IMR-90 (cell line): ENCODE data around the gene TNRC18. TPM values are rescaled to one million over a fixed set of nuclear protein-coding genes. Genes with fewer than 3 reads are reported as not detected.

Experiments used
- ATAC-seq: fragments of 200-7000 bp; cut with Tn5 transposase; 2 replicates; pipeline ENCODE4 v1.9.1; 2020; ENCODE audit warnings: low read depth, mild to moderate bottlenecking, moderate library complexity
- BruUV-seq: library from RNA; stranded (reverse); fragments of 400-500 nt; replicated peaks from 2 replicates; lab custom pipeline; 2021; lab: Mats Ljungman, UMichigan
- CTCF ChIA-PET: fragments of 300-600 bp; formaldehyde crosslinking; extraction: SDS; loops from one replicate; lab custom pipeline; 2021; ENCODE audit warnings: antibody characterized with exemption; lab: Yijun Ruan, JAX
- POLR2A ChIA-PET: fragments of 300-600 bp; sonication (Branson Sonifier 250); formaldehyde crosslinking; loops from one replicate; lab custom pipeline; 2022; ENCODE audit warnings: antibody characterized with exemption; ENCODE audit not compliant: unreplicated experiment; lab: Charles Lee
- DNase-seq: peaks from one replicate; pipeline ENCODE4 v3.0.0; 2013
- H2AFZ ChIP-seq: replicated peaks from 2 replicates; pipeline ENCODE3; 2013; ENCODE audit warnings: low read length, mild to moderate bottlenecking; ENCODE audit not compliant: poor library complexity
- H2AK5ac ChIP-seq: 2 replicates; pipeline ENCODE4 v1.6.1; 2013; ENCODE audit warnings: low read depth, low read length, inconsistent platforms
- H2AK9ac ChIP-seq: replicated peaks from 2 replicates; pipeline ENCODE3; 2013; ENCODE audit warnings: mild to moderate bottlenecking, low read depth, low read length, moderate library complexity; ENCODE audit not compliant: poor library complexity
- H2BK120ac ChIP-seq: 2 replicates; pipeline ENCODE4 v1.6.1; 2013; ENCODE audit warnings: low read depth, low read length, inconsistent platforms
- H2BK15ac ChIP-seq: 3 replicates; pipeline ENCODE4 v1.6.1; 2013; ENCODE audit warnings: low read depth, low read length, inconsistent platforms
- H2BK20ac ChIP-seq: 2 replicates; pipeline ENCODE4 v1.6.1; 2013; ENCODE audit warnings: low read depth, mild to moderate bottlenecking, inconsistent platforms, low read length, moderate library complexity
- H2BK5ac ChIP-seq: 2 replicates; pipeline ENCODE4 v1.6.1; 2013; ENCODE audit warnings: mild to moderate bottlenecking, low read depth, low read length, inconsistent platforms; ENCODE audit not compliant: poor library complexity, severe bottlenecking
- H3K14ac ChIP-seq: replicated peaks from 2 replicates; pipeline ENCODE4 v1.6.1; 2013; ENCODE audit warnings: low read depth, low read length, inconsistent platforms
- H3K18ac ChIP-seq: 2 replicates; pipeline ENCODE4 v1.6.1; 2013; ENCODE audit warnings: low read depth, low read length, control low read depth
- H3K23ac ChIP-seq: 2 replicates; pipeline ENCODE4 v1.6.1; 2013; ENCODE audit warnings: low read depth, low read length, inconsistent platforms
- H3K27ac ChIP-seq: 2 replicates; pipeline ENCODE4 v1.5.1; 2013; ENCODE audit warnings: mild to moderate bottlenecking, control low read depth, low read length; ENCODE audit not compliant: insufficient read depth
- H3K27me3 ChIP-seq: 2 replicates; pipeline ENCODE4 v1.6.1; 2013; ENCODE audit warnings: low read length; ENCODE audit not compliant: control insufficient read depth, insufficient read depth
- H3K36me3 ChIP-seq: 2 replicates; pipeline ENCODE4 v1.6.1; 2013; ENCODE audit warnings: low read length, mixed read lengths; ENCODE audit not compliant: control insufficient read depth, insufficient read depth
- H3K4ac ChIP-seq: 2 replicates; pipeline ENCODE4 v1.6.1; 2013; ENCODE audit warnings: low read depth, low read length, inconsistent platforms
- H3K4me1 ChIP-seq: 2 replicates; pipeline ENCODE4 v1.6.1; 2013; ENCODE audit warnings: low read length, mixed read lengths; ENCODE audit not compliant: control insufficient read depth, insufficient read depth
- H3K4me2 ChIP-seq: 2 replicates; pipeline ENCODE4 v1.6.1; 2013; ENCODE audit warnings: low read depth, mild to moderate bottlenecking, control low read depth, low read length, moderate library complexity
- H3K4me3 ChIP-seq: 2 replicates; pipeline ENCODE4 v1.5.1; 2013; ENCODE audit warnings: low read depth, mild to moderate bottlenecking, control low read depth, low read length, moderate library complexity; ENCODE audit not compliant: insufficient read depth
- H3K56ac ChIP-seq: 2 replicates; pipeline ENCODE4 v1.6.1; 2013; ENCODE audit warnings: low read length, inconsistent platforms; ENCODE audit not compliant: insufficient read depth; ENCODE audit errors: extremely low read depth
- H3K79me1 ChIP-seq, 2 experiments: 2 replicates each; pipeline ENCODE4 v1.6.1; 2013; ENCODE audit warnings: low read length in 2 of 2, inconsistent platforms in 1 of 2, low read depth in 1 of 2
- H3K9ac ChIP-seq: 2 replicates; pipeline ENCODE4 v1.6.1; 2013; ENCODE audit warnings: low read depth, low read length, control low read depth
- H3K9me1 ChIP-seq: 2 replicates; pipeline ENCODE4 v1.6.1; 2013; ENCODE audit warnings: low read length, inconsistent platforms; ENCODE audit not compliant: insufficient read depth
- H3K9me3 ChIP-seq: 2 replicates; pipeline ENCODE4 v1.6.1; 2013; ENCODE audit warnings: low read length; ENCODE audit not compliant: control insufficient read depth, insufficient read depth
- H4K20me1 ChIP-seq: 2 replicates; pipeline ENCODE4 v1.6.1; 2013; ENCODE audit warnings: low read length, inconsistent platforms; ENCODE audit not compliant: insufficient read depth
- H4K5ac ChIP-seq: 2 replicates; pipeline ENCODE4 v1.6.1; 2013; ENCODE audit warnings: mild to moderate bottlenecking, low read depth, low read length, control low read depth
- H4K8ac ChIP-seq, 2 experiments: 2 replicates each; pipeline ENCODE4 v1.6.1; 2013; ENCODE audit warnings: low read depth in 2 of 2, low read length in 2 of 2, control low read depth in 1 of 2, inconsistent platforms in 1 of 2
- H4K91ac ChIP-seq: 2 replicates; pipeline ENCODE4 v1.6.1; 2013; ENCODE audit warnings: low read depth, low read length, inconsistent platforms; ENCODE audit not compliant: insufficient read depth
- BHLHE40 ChIP-seq: fragments of 150-350 bp; IDR thresholded peaks from 2 replicates; pipeline ENCODE4 v1.6.1; 2016; ENCODE audit warnings: mild to moderate bottlenecking, low read depth, low read length
- CEBPB ChIP-seq: IDR thresholded peaks from 2 replicates; pipeline ENCODE4 v1.6.1; 2012; ENCODE audit warnings: low read depth, low read length, improper control_type of control experiment
- CHD1 ChIP-seq: IDR thresholded peaks from 2 replicates; pipeline ENCODE4 v1.6.1; 2012; ENCODE audit warnings: low read depth, low read length, improper control_type of control experiment
- MAZ ChIP-seq: IDR thresholded peaks from 2 replicates; pipeline ENCODE4 v1.6.1; 2012; ENCODE audit warnings: low read depth, mild to moderate bottlenecking, low read length, improper control_type of control experiment, moderate library complexity, borderline replicate concordance
- MXI1 ChIP-seq: IDR thresholded peaks from 2 replicates; pipeline ENCODE4 v1.6.1; 2012; ENCODE audit warnings: low read depth, mild to moderate bottlenecking, low read length, moderate library complexity, borderline replicate concordance
- POLR2A ChIP-seq: IDR thresholded peaks from 2 replicates; pipeline ENCODE4 v1.6.1; 2012; ENCODE audit warnings: mild to moderate bottlenecking, low read depth, low read length
- RCOR1 ChIP-seq: IDR thresholded peaks from 2 replicates; pipeline ENCODE4 v1.6.1; 2012; ENCODE audit warnings: mild to moderate bottlenecking, low read length, improper control_type of control experiment; ENCODE audit not compliant: insufficient replicate concordance
- RFX5 ChIP-seq: IDR thresholded peaks from 2 replicates; pipeline ENCODE4 v1.8.0; 2012; ENCODE audit warnings: low read depth, mild to moderate bottlenecking, low read length, moderate library complexity
- WGBS, 2 experiments: methylation state at CpG; one replicate each; pipeline versions ENCODE4 v1.1.5 to v1.1.7; 2013; ENCODE audit warnings: missing lambda C conversion rate in 2 of 2; ENCODE audit not compliant: insufficient read length in 1 of 2; ENCODE audit errors: extremely low coverage in 2 of 2; 5-methylcytosine and 5-hydroxymethylcytosine counted together
- dilution Hi-C: fragments of 300-500 bp; cut with HindIII; formaldehyde crosslinking; loops from one replicate; pipeline ENCODE4 v1.14.3; 2018; ENCODE audit warnings: low sequenced_read_pairs; ENCODE audit not compliant: unreplicated experiment
- in situ Hi-C: fragments of 300-500 bp; cut with MboI; formaldehyde crosslinking; loops from 3 replicates; pipeline ENCODE4 v1.14.3; 2019; ENCODE audit warnings: low sequenced_read_pairs, inconsistent platforms, mixed read lengths
- intact Hi-C: fragments of 100-400 bp; cut with micrococcal nuclease; formaldehyde crosslinking; loops from 2 replicates; pipeline ENCODE4 v1.10.0; 2022
- polyA plus RNA-seq, 3 experiments: library from polyadenylated mRNA; depleted of rRNA; stranded (reverse); fragments of >200 nt; gene quantifications; 2 replicates each; pipeline ENCODE4 v1.2.3, GENCODE V29; 2012; ENCODE audit warnings: low replicate concordance in 1 of 3
- total RNA-seq: library from RNA; depleted of rRNA; stranded (reverse); fragments of >200 nt; gene quantifications from 2 replicates; pipeline ENCODE4 v1.2.3, GENCODE V29; 2012
- TF ChIP-seq, protein P1 (sequence below): fragments of 150-350 bp; IDR thresholded peaks from 2 replicates; pipeline ENCODE4 v1.6.1; 2016; ENCODE audit warnings: low read depth, mild to moderate bottlenecking, low read length, moderate library complexity, borderline replicate concordance
- TF ChIP-seq, protein P2 (sequence below): conservative IDR thresholded peaks from 2 replicates; pipeline ENCODE4 v1.5.1; 2012; ENCODE audit warnings: mild to moderate bottlenecking, low read depth, low read length, improper control_type of control experiment
- TF ChIP-seq, protein P3 (sequence below): fragments of 150-350 bp; IDR thresholded peaks from 2 replicates; pipeline ENCODE4 v1.6.1; 2017; ENCODE audit warnings: mild to moderate bottlenecking, antibody characterized with exemption, low read length, low read depth

Gene TNRC18
- total and polyA plus RNA-seq, 2 of the 4 experiments (the other 2 are of a cell fraction): 4.7 to 29.6 TPM

DNA sequence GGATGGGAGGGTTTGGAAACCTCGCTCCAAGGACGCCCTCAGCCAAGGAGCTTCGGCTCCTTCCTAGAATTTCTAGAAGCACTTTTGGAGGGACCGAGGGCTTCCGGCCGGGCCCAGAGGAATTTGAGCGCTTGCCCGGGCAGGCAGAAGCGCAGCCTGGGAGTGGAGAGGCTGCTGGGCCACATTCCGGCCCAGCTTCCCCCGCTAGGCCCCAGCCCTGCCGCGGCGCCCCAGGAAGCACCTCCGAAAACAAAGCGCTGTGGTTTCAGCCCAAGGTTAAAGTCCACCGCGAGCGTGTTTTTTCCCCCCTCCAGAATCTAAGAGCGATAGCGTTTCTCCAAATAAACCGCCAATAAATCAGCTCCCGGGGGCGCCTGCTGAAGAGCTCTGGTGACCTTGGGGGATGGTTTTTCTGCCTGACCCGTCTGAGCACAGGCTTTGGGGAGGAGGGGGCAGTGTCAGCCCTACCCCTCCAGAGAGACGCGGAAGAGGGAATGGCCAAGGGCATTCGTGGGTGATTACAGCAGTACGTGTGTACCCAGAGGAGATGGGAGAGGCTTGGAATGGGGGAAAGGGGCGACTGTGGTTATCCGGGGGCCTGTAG, 5.7 kb upstream of the TNRC18 start:
- peak overlapping the region; percentile 91 for H2AK5ac ChIP-seq
- peak overlapping the region; percentile 46; the same call in 1 of the 3 replicates for H2BK15ac ChIP-seq
- H3K9ac ChIP-seq: peak overlapping the region; percentile 90
- peak overlapping the region; percentile 96 for H4K91ac ChIP-seq
- H3K14ac ChIP-seq: peak overlapping the region; percentile 95
- H3K56ac ChIP-seq: peak overlapping the region; percentile 89
- H3K18ac ChIP-seq: peak overlapping the region; percentile 77
- peak overlapping the region; percentile 99 for H2AK9ac ChIP-seq
- H2BK20ac ChIP-seq: no peak overlapping the region
- H3K4me3 ChIP-seq: peak overlapping the region; percentile 59
- peak overlapping the region; percentile 96 for H3K4ac ChIP-seq
- peak overlapping the region; percentile 59 to 89; a peak in 3 of 4 replicates for H4K8ac ChIP-seq
- peak overlapping the region; percentile 99 for H3K27ac ChIP-seq
- intact Hi-C loops: no loop called here
- peak; percentile 2; the same call in 1 of the 2 replicates for ATAC-seq
- H3K27me3 ChIP-seq: no peaks in the 10 kb centered on the region
- no TSS peak for BruUV-seq
- peak overlapping the region; percentile 89 for H2BK5ac ChIP-seq
- peaks cover 9% of the 10 kb centered on the region; the same call in 1 of the 2 replicates for H3K36me3 ChIP-seq
- POLR2A ChIA-PET: no interaction called here
- peak overlapping the region; percentile 69 for H4K5ac ChIP-seq
- peak overlapping the region; percentile 75 for H2BK120ac ChIP-seq
- peak overlapping the region; percentile 90 for H3K4me2 ChIP-seq
- TF ChIP-seq MXI1: no peak
- TF ChIP-seq MAZ: no peak
- TF ChIP-seq, protein P1, sequence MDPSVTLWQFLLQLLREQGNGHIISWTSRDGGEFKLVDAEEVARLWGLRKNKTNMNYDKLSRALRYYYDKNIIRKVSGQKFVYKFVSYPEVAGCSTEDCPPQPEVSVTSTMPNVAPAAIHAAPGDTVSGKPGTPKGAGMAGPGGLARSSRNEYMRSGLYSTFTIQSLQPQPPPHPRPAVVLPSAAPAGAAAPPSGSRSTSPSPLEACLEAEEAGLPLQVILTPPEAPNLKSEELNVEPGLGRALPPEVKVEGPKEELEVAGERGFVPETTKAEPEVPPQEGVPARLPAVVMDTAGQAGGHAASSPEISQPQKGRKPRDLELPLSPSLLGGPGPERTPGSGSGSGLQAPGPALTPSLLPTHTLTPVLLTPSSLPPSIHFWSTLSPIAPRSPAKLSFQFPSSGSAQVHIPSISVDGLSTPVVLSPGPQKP: no peak
- TF ChIP-seq RFX5: no peak
- TF ChIP-seq, protein P2, sequence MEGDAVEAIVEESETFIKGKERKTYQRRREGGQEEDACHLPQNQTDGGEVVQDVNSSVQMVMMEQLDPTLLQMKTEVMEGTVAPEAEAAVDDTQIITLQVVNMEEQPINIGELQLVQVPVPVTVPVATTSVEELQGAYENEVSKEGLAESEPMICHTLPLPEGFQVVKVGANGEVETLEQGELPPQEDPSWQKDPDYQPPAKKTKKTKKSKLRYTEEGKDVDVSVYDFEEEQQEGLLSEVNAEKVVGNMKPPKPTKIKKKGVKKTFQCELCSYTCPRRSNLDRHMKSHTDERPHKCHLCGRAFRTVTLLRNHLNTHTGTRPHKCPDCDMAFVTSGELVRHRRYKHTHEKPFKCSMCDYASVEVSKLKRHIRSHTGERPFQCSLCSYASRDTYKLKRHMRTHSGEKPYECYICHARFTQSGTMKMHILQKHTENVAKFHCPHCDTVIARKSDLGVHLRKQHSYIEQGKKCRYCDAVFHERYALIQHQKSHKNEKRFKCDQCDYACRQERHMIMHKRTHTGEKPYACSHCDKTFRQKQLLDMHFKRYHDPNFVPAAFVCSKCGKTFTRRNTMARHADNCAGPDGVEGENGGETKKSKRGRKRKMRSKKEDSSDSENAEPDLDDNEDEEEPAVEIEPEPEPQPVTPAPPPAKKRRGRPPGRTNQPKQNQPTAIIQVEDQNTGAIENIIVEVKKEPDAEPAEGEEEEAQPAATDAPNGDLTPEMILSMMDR: no peak
- TF ChIP-seq CEBPB: no peak
- TF ChIP-seq, protein P3, sequence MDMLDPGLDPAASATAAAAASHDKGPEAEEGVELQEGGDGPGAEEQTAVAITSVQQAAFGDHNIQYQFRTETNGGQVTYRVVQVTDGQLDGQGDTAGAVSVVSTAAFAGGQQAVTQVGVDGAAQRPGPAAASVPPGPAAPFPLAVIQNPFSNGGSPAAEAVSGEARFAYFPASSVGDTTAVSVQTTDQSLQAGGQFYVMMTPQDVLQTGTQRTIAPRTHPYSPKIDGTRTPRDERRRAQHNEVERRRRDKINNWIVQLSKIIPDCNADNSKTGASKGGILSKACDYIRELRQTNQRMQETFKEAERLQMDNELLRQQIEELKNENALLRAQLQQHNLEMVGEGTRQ: no peak
- no peak for TF ChIP-seq BHLHE40
- no peak for TF ChIP-seq POLR2A
- no peak for TF ChIP-seq CHD1
- TF ChIP-seq RCOR1: no peak
- 0 out of 2 replicates have a peak, but pooled peaks cover 2% of the 10 kb centered on the region for H3K9me3 ChIP-seq
- dilution Hi-C loops: no loop called here
- peaks cover 38% of the 10 kb centered on the region; the same call in 1 of the 2 replicates for H4K20me1 ChIP-seq
- DNase-seq: peak; percentile 47
- H3K4me1 ChIP-seq: peaks cover 6% of the 10 kb centered on the region; the same call in 1 of the 2 replicates
- WGBS, 2 experiments: 1% methylated on average over 17 of the region's 31 CpGs; no CpG with 5 or more reads in 1 of the 2 experiments
- H3K9me1 ChIP-seq: peaks cover 4% of the 10 kb centered on the region
- peaks cover 7 to 38% of the 10 kb centered on the region in 2 experiments for H3K79me1 ChIP-seq
- H3K23ac ChIP-seq: peak overlapping the region; percentile 95
- peak overlapping the region; percentile 77 for H2AFZ ChIP-seq
- in situ Hi-C loops: no loop called here
- CTCF ChIA-PET: no interaction called here
